Measurements from ENCODE around the gene INSYN2A.
A peak's percentile ranks its signal among the peaks of the same experiment; 100 is the strongest.

Gene INSYN2A, protein sequence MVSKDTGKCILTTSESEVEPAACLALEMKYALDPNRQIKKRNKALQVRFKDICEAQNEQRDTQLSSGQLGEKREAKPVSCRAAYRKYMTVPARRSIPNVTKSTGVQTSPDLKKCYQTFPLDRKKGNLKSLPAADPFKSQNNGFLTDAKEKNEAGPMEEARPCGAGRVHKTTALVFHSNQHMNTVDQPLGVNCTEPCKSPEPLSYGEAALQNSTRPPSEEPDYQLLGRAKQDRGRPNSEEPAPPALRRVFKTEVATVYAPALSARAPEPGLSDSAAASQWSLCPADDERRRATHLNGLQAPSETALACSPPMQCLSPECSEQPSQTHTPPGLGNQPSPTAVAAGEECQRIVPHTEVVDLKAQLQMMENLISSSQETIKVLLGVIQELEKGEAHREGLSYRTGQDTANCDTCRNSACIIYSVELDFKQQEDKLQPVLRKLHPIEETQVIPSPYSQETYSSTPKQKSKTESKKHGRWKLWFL

GRCh38 chr10:127196282-127197153 lies at the start of gene INSYN2A:
Gene INSYN2A, minus strand, starts transcription at chr10:127196591. Its CDS starts 20,196 bp downstream, at chr10:127176395.
- DNase-seq (ENCODE audit: low read depth): no peak

- DNase-seq (ENCODE audit: low read depth): no peak
These were observed 49.1 kb upstream of the INSYN2A start for GRCh38 chr10:127245456-127245855.

- DNase-seq (ENCODE audit: low read depth): peak; percentile 9
These were observed 47.3 kb upstream of the INSYN2A start for GRCh38 chr10:127243490-127244272.

- no peak for DNase-seq (ENCODE audit: low read depth)
These were observed 46.5 kb upstream of the INSYN2A start for GRCh38 chr10:127242914-127243313.

- no peak for DNase-seq (ENCODE audit: low read depth)
These were observed 39.9 kb upstream of the INSYN2A start for GRCh38 chr10:127236266-127236665.

- DNase-seq (ENCODE audit: low read depth): no peak
These were observed 38.0 kb upstream of the INSYN2A start for GRCh38 chr10:127234306-127234800.

DNA sequence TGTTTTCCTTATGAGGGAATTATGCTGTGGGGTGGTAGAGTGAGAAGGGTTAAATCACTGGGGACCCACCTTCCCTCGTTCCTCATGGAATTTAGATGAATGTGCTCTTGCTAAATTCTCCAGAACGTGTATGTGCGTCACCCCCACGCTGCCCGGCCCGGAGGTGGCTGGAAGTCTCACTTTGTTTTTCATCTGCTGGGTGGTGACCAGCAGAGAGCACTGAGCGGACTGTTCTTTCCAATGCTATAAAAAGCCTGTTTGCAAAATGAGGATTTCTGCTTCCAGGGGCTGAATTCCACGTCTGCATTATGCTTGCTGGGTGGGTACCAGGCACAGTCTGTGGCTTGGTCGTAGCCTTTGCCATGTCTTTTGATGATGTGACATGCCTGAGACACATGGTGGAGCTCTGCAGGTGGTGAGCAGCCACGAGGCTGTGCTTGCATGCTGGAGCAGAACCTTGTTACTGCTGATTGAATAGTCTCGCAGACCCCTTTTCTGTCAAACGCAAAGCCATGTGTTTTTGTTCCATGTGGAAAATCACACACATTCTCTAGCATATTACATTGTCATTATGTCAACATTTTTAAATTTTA lies 31.9 kb upstream of the INSYN2A start:
- no peak for DNase-seq (ENCODE audit: low read depth)

DNA sequence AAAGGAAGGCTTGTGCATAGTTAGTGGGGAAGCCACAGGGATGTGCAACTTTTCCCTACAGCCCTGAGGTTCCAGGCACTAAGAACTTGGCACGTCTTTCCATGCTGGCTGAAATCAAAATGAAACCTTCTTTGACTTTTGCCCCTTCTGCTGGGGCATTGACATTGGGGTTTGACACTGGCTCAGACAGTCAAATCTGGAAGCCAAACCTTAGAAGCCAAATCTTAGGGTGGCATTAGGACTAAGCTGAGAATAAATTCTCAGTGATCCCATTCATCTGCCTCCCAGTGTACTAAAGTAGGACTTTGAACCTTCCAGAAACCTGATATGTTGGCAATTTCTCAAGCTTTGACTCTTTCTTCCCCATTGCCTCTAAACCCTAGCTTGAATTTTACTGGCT lies 31.3 kb upstream of the INSYN2A start:
- no peak for DNase-seq (ENCODE audit: low read depth)

DNA sequence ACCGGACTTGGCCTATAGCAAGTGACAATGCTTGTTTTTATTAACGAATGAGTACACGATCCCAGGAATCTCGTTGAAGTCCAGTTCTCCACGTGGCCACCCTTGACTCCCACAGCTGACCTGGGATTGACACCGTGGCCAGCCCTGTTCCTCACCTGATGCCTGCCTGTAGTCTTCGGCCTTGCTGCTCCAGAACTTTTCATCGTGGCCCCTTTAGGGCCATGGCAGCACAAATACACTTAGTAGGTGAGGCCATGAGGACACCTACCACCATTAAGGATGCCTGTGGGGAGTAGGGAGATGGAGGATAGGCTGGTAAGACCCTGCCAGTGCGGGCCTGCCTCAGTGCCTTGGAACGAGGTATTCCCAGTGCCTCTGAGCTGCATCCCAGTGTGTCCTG lies 30.6 kb upstream of the INSYN2A start:
- DNase-seq (ENCODE audit: low read depth): no peak

GRCh38 chr10:127221281-127221680 lies 24.9 kb upstream of the INSYN2A start:
- no peak for DNase-seq (ENCODE audit: low read depth)

DNA sequence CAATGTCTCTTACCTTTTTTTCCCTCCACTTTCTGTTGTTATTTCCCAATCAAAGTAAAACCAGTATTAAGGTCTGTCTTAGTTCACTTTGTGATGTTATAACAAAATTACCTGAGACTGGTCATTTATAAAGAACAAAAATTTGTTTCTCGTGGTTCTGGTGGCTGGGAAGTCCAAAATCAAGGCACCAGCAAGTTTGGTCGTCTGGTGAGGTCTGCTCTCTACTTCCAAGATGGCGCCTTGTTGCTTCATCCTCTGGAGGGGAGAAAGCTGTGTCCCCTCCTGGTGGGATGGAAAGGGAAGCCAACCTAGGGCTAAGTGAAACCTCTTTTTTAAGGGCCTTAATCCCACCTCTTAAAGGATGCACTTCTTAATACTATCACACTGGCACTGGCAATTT lies 22.3 kb upstream of the INSYN2A start:
- DNase-seq (ENCODE audit: low read depth): no peak

DNA sequence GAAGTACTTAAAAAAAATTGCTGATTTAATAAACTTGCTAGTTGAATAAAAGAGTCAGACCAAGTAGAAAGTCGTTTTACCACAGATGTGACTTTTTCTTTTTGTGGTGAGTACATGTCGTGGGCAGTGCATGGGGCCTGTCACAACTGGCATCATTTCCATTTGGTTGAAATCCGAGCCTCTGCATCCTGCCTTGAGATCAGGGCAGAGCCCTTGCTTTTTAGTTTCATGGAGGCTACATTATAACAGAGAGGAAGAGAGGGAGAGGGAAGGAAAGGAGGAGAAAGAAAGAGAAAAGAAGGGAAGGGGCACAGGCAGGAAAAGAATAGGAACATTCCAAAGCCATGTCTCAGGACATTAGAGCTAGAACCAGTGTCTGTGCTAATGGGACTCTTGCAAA lies 20.4 kb upstream of the INSYN2A start:
- DNase-seq (ENCODE audit: low read depth): no peak

GRCh38 chr10:127216274-127216673 lies 19.9 kb upstream of the INSYN2A start:
- no peak for DNase-seq (ENCODE audit: low read depth)

DNA sequence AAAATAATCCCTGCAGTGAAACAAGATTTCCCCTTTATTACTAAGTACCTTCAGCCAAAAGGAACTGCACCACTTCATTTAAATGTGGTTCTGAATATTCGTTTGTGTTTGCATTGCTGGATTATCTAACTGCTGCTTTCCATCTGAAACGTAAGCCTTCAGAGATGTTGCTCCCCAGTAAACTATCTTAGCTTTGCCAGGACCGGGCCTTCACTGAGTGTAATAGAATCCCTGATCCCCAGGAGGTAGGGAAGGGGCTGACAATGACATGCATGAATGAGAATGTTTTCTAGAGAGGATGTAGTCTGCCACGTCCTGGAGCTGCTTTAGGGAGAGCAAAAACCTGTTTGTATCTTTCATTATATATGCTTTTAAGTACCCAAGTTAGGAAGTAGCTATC lies 19.5 kb upstream of the INSYN2A start:
- DNase-seq (ENCODE audit: low read depth): no peak

DNA sequence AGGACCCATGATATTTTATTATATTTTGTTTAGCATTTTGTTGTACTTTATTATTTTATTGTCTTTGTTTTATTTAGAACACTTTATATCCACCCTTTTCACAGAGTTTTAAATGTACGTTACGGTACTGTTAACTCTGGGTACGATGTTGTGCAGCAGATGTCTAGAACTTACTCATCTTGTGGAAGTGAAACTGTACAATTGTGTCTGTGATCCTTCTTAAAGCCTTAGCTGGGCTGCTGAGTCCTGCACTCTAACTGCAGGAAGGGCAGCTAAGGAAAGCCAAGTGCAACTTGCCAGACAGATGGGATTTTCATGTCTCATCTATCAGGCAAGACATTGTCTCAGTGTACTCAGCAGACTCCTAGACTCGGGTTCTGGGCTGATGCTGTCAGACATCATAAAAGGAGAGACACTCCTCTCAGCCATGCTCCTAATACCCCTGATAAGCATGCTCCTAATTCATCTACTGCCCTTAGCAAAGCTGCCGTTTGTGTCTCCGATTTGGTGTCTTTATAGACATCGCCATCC lies 14.6 kb upstream of the INSYN2A start:
- DNase-seq (ENCODE audit: low read depth): no peak

DNA sequence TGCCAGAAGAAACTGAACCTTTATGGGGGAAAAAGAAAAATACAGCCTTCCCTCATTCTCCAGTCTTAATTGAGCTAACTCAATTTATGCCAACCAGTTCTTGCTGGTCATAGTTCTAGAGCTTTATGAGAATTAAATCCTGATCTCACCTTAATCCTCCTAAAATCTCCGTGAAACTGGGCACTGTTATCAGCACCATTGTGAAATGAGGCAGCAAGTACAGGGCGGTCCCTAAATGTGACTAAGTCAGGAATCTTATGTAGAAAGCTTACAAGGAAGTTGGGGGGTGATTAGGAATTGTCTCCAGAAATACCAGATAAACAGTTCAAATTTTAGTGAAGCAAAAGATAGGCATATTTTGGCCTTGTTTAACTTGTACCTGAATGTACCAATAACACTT lies 10.7 kb upstream of the INSYN2A start:
- no peak for DNase-seq (ENCODE audit: low read depth)

DNA sequence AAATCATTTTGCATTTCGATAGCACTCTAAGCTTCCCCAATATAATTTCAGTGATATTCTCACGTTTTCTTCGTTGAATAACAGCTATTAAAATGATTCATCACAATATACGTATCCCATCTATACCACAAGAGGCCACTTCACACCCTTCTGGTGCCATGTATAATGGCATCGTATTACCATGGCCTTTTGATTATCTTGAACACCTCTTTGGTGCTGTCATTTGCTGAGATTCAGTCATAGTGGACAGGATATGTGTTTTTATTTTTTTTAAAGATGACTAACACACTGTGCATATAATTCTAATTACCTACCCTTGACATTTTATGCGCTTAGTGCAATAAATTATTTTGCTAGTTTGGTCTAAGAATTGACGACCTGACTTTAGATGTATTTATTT lies 6.7 kb upstream of the INSYN2A start:
- DNase-seq (ENCODE audit: low read depth): no peak

GRCh38 chr10:127200646-127201045 lies 4.3 kb upstream of the INSYN2A start:
- DNase-seq (ENCODE audit: low read depth): no peak

- DNase-seq (ENCODE audit: low read depth): no peak
These were observed 2.3 kb upstream of the INSYN2A start for GRCh38 chr10:127198721-127199120.

GRCh38 chr10:127198307-127198706 lies 1.9 kb upstream of the INSYN2A start:
- DNase-seq (ENCODE audit: low read depth): no peak

DNA sequence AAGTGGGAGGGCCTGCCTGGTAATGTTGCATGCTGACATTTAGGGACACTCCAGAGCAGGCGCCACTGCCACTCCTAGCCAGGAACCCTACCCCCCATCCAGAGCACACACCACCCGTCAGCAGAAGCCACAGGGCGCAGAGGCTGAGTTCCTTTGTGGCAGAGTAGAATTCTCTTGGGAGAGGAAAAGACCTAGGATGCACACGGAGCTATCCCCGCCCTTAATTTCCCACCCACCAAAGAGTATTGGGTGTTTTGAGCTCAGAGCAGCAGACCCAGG lies 702 bp upstream of the INSYN2A start:
- DNase-seq (ENCODE audit: low read depth): no peak

Data from activated gamma-delta T cell treated with anti-CD3 and anti-CD28 coated beads, Interleukin-2, amount 50 U/mL, for 16 hours (primary cell).